Activated CD8-positive, alpha-beta memory T cell treated with anti-CD3 and anti-CD28 coated beads, Interleukin-2, amount 10 ng/mL, durations not matched to agents 7 days and 5 days (primary cell): ENCODE results near the gene NT5E. TPM values are rescaled to one million over a fixed set of nuclear protein-coding genes. Genes with fewer than 3 reads are reported as not detected.

ENCODE experiments used
- ATAC-seq: fragments of 150-1000 bp; cut with Tn5 transposase; one replicate; pipeline ENCODE4 v1.10.0; 2021; ENCODE audit warnings: moderate library complexity
- CTCF ChIA-PET: fragments of 350-600 bp; sonication (Branson Sonifier 250); formaldehyde crosslinking; loops from one replicate; lab custom pipeline; 2021; ENCODE audit warnings: antibody characterized with exemption; lab: Charles Lee
- DNase-seq: peaks from one replicate; pipeline ENCODE4 v3.0.0-alpha.2; 2020
- H3K27ac Mint-ChIP-seq: one replicate; pipeline ENCODE4 v1.8.0; 2021; ENCODE audit warnings: mild to moderate bottlenecking, mixed read lengths
- H3K27me3 Mint-ChIP-seq: one replicate; pipeline ENCODE4 v1.8.0; 2021; ENCODE audit warnings: mixed read lengths
- H3K36me3 Mint-ChIP-seq: one replicate; pipeline ENCODE4 v1.8.0; 2021; ENCODE audit warnings: mild to moderate bottlenecking, mixed read lengths
- H3K4me1 Mint-ChIP-seq: one replicate; pipeline ENCODE4 v1.8.0; 2021; ENCODE audit warnings: mixed read lengths
- H3K4me3 Mint-ChIP-seq: one replicate; pipeline ENCODE4 v1.8.0; 2021; ENCODE audit warnings: mild to moderate bottlenecking, moderate library complexity, mixed read lengths
- H3K9me3 Mint-ChIP-seq: one replicate; pipeline ENCODE4 v1.8.0; 2022; ENCODE audit warnings: low read depth, mixed read lengths
- total RNA-seq, 2 experiments: library from RNA; stranded (reverse); gene quantifications; one replicate each; pipeline ENCODE4 v1.2.3, GENCODE V29; 2021

NT5E gene
- total RNA-seq, 2 experiments from 2014 or later, result 17.3 to 24.1 TPM

GRCh38 chr6:85464722-85465150 lies 14.9 kb downstream of the NT5E start:
- Mint-ChIP-seq H3K36me3 (peaks cover 7% of the 10 kb centered on the region), H3K27ac (peak overlapping the region; percentile 60), H3K9me3 (no peaks in the 10 kb centered on the region), H3K27me3 (peaks cover 7% of the 10 kb centered on the region), H3K4me3 (no peak overlapping the region), H3K4me1 (peaks cover 74% of the 10 kb centered on the region)
- CTCF ChIA-PET, result interaction anchor here (1.6 to 10.1 kb wide), 4 partner anchors 14 to 106 kb away, joined by 5 to 59 read pairs (median 30); partner anchors contain the start of gene NT5E
- DNase-seq, result peak; percentile 54
- peak; percentile 37 for ATAC-seq

GRCh38 chr6:85465762-85466161 lies 15.9 kb downstream of the NT5E start:
- CTCF ChIA-PET, result interaction anchor here (1.4 to 10.1 kb wide), 2 partner anchors 10 to 18 kb away, joined by 3 to 59 read pairs; no protein-coding TSS in a partner anchor
- peaks cover 70% of the 10 kb centered on the region for H3K4me1 Mint-ChIP-seq

GRCh38 chr6:85468326-85468725 lies 18.4 kb downstream of the NT5E start:
- H3K9me3 Mint-ChIP-seq, result no peaks in the 10 kb centered on the region
- CTCF ChIA-PET, result interaction anchor here (1.2 to 4.5 kb wide), 3 partner anchors 9 to 19 kb away, joined by 3 to 28 read pairs (median 3); partner anchors contain the start of gene NT5E
- H3K27ac Mint-ChIP-seq, result no peak overlapping the region
- ATAC-seq, result no peak
- peaks cover 5% of the 10 kb centered on the region for H3K27me3 Mint-ChIP-seq
- H3K36me3 Mint-ChIP-seq, result peaks cover 7% of the 10 kb centered on the region
- H3K4me1 Mint-ChIP-seq, result peaks cover 44% of the 10 kb centered on the region
- DNase-seq, result no peak
- H3K4me3 Mint-ChIP-seq, result no peak overlapping the region

More at GRCh38 chr6:85465762-85466161, 15.9 kb downstream of the NT5E start:
- Mint-ChIP-seq H3K36me3 (peaks cover 7% of the 10 kb centered on the region), H3K27me3 (peaks cover 7% of the 10 kb centered on the region), H3K27ac (peak overlapping the region; percentile 69), H3K4me3 (no peak overlapping the region), H3K9me3 (no peaks in the 10 kb centered on the region)
- peak; percentile 48 for DNase-seq
- ATAC-seq, result peak; percentile 37

- Mint-ChIP-seq H3K4me3 (no peak overlapping the region), H3K27me3 (peaks cover 5% of the 10 kb centered on the region), H3K36me3 (peaks cover 6% of the 10 kb centered on the region), H3K9me3 (no peaks in the 10 kb centered on the region), H3K27ac (no peak overlapping the region), H3K4me1 (peaks cover 34% of the 10 kb centered on the region)
- DNase-seq (no peak), ATAC-seq (no peak)
- CTCF ChIA-PET, result interaction anchor here (1.2 to 4.5 kb wide), 3 partner anchors 14 to 67 kb away, joined by 3 to 28 read pairs (median 3); no protein-coding TSS in a partner anchor
Observed at GRCh38 chr6:85469276-85470022, 19.6 kb downstream of the NT5E start.

GRCh38 chr6:85470023-85470410 lies 20.1 kb downstream of the NT5E start:
- Mint-ChIP-seq H3K27ac (no peak overlapping the region), H3K36me3 (peaks cover 6% of the 10 kb centered on the region), H3K4me1 (peaks cover 28% of the 10 kb centered on the region), H3K27me3 (peaks cover 5% of the 10 kb centered on the region), H3K4me3 (no peak overlapping the region), H3K9me3 (no peaks in the 10 kb centered on the region)
- ATAC-seq, result no peak
- CTCF ChIA-PET, result interaction anchor here (1.0 to 4.5 kb wide), 4 partner anchors 13 to 116 kb away, joined by 3 to 28 read pairs (median 3); no protein-coding TSS in a partner anchor
- DNase-seq, result no peak

- H3K4me3 Mint-ChIP-seq, result no peak overlapping the region
- peaks cover 9% of the 10 kb centered on the region for H3K4me1 Mint-ChIP-seq
- H3K9me3 Mint-ChIP-seq, result no peaks in the 10 kb centered on the region
- H3K36me3 Mint-ChIP-seq, result peaks cover 11% of the 10 kb centered on the region
- CTCF ChIA-PET, result interaction anchor here (3.1 kb wide), 1 partner anchor 10 kb away, joined by 11 read pairs; no protein-coding TSS in a partner anchor
- no peak for ATAC-seq
- DNase-seq, result no peak
- H3K27me3 Mint-ChIP-seq, result no peaks in the 10 kb centered on the region
- no peak overlapping the region for H3K27ac Mint-ChIP-seq
Observed at GRCh38 chr6:85472744-85473143, 22.9 kb downstream of the NT5E start.

GRCh38 chr6:85473748-85474147 lies 23.9 kb downstream of the NT5E start:
- Mint-ChIP-seq H3K9me3 (no peaks in the 10 kb centered on the region), H3K27ac (no peak overlapping the region), H3K36me3 (peaks cover 11% of the 10 kb centered on the region), H3K4me3 (no peak overlapping the region), H3K27me3 (no peaks in the 10 kb centered on the region), H3K4me1 (peaks cover 9% of the 10 kb centered on the region)
- DNase-seq (no peak), ATAC-seq (no peak)
- CTCF ChIA-PET, result interaction anchor here (2.6 to 3.1 kb wide), 2 partner anchors 9 to 11 kb away, joined by 10 to 11 read pairs; no protein-coding TSS in a partner anchor

- CTCF ChIA-PET, result interaction anchor here (1.3 to 2.6 kb wide), 3 partner anchors 8 to 124 kb away, joined by 4 to 10 read pairs (median 5); no protein-coding TSS in a partner anchor
- Mint-ChIP-seq H3K27me3 (no peaks in the 10 kb centered on the region), H3K27ac (no peak overlapping the region), H3K36me3 (peaks cover 10% of the 10 kb centered on the region), H3K4me3 (no peak overlapping the region), H3K4me1 (peaks cover 1% of the 10 kb centered on the region), H3K9me3 (no peaks in the 10 kb centered on the region)
- DNase-seq (no peak), ATAC-seq (no peak)
Observed at GRCh38 chr6:85476532-85476931, 26.6 kb downstream of the NT5E start.

GRCh38 chr6:85479208-85479607 lies 29.3 kb downstream of the NT5E start:
- Mint-ChIP-seq H3K36me3 (peaks cover 9% of the 10 kb centered on the region), H3K4me1 (peaks cover 16% of the 10 kb centered on the region), H3K27ac (no peak overlapping the region), H3K27me3 (no peaks in the 10 kb centered on the region), H3K4me3 (no peak overlapping the region), H3K9me3 (no peaks in the 10 kb centered on the region)
- DNase-seq (no peak), ATAC-seq (no peak)
- CTCF ChIA-PET, result interaction anchor here (1.7 to 9.5 kb wide), 3 partner anchors 17 to 126 kb away, joined by 4 to 97 read pairs (median 95); partner anchors contain the start of gene NT5E

- H3K36me3 Mint-ChIP-seq, result peaks cover 5% of the 10 kb centered on the region
- no peak overlapping the region for H3K4me3 Mint-ChIP-seq
- peaks cover 16% of the 10 kb centered on the region for H3K4me1 Mint-ChIP-seq
- H3K27me3 Mint-ChIP-seq, result no peaks in the 10 kb centered on the region
- no peak overlapping the region for H3K27ac Mint-ChIP-seq
- no peak for DNase-seq
- no peaks in the 10 kb centered on the region for H3K9me3 Mint-ChIP-seq
- ATAC-seq, result no peak
- CTCF ChIA-PET, result interaction anchor here (0.6 to 9.5 kb wide), 39 partner anchors 9 to 211 kb away, joined by 3 to 97 read pairs (median 5); partner anchors contain the start of genes NT5E and SNX14
Observed at GRCh38 chr6:85482206-85482904, 32.5 kb downstream of the NT5E start.

- Mint-ChIP-seq H3K9me3 (no peaks in the 10 kb centered on the region), H3K27ac (peak overlapping the region; percentile 6)
Observed at GRCh38 chr6:85482905-85483700, 33.2 kb downstream of the NT5E start.

GRCh38 chr6:85483846-85484245 lies 34.0 kb downstream of the NT5E start:
- CTCF ChIA-PET, result interaction anchor here (0.9 to 9.5 kb wide), 17 partner anchors 8 to 160 kb away, joined by 3 to 97 read pairs (median 10); partner anchors contain the start of gene NT5E
- H3K4me3 Mint-ChIP-seq, result no peak overlapping the region
- H3K27me3 Mint-ChIP-seq, result no peaks in the 10 kb centered on the region
- peaks cover 1% of the 10 kb centered on the region for H3K36me3 Mint-ChIP-seq
- no peak overlapping the region for H3K27ac Mint-ChIP-seq
- DNase-seq, result no peak
- no peak for ATAC-seq
- H3K4me1 Mint-ChIP-seq, result peaks cover 16% of the 10 kb centered on the region
- H3K9me3 Mint-ChIP-seq, result no peaks in the 10 kb centered on the region

More at GRCh38 chr6:85482905-85483700, 33.2 kb downstream of the NT5E start:
- Mint-ChIP-seq H3K36me3 (peaks cover 1% of the 10 kb centered on the region), H3K4me3 (no peak overlapping the region), H3K27me3 (no peaks in the 10 kb centered on the region), H3K4me1 (peaks cover 16% of the 10 kb centered on the region)
- CTCF ChIA-PET, result interaction anchor here (0.6 to 9.5 kb wide), 41 partner anchors 9 to 210 kb away, joined by 3 to 97 read pairs (median 4); partner anchors contain the start of genes NT5E and SNX14
- peak; percentile 89 for DNase-seq
- peak; percentile 97 for ATAC-seq
